ENCODE measurements around the gene NUBP2.

Gene NUBP2, protein sequence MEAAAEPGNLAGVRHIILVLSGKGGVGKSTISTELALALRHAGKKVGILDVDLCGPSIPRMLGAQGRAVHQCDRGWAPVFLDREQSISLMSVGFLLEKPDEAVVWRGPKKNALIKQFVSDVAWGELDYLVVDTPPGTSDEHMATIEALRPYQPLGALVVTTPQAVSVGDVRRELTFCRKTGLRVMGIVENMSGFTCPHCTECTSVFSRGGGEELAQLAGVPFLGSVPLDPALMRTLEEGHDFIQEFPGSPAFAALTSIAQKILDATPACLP

DNA sequence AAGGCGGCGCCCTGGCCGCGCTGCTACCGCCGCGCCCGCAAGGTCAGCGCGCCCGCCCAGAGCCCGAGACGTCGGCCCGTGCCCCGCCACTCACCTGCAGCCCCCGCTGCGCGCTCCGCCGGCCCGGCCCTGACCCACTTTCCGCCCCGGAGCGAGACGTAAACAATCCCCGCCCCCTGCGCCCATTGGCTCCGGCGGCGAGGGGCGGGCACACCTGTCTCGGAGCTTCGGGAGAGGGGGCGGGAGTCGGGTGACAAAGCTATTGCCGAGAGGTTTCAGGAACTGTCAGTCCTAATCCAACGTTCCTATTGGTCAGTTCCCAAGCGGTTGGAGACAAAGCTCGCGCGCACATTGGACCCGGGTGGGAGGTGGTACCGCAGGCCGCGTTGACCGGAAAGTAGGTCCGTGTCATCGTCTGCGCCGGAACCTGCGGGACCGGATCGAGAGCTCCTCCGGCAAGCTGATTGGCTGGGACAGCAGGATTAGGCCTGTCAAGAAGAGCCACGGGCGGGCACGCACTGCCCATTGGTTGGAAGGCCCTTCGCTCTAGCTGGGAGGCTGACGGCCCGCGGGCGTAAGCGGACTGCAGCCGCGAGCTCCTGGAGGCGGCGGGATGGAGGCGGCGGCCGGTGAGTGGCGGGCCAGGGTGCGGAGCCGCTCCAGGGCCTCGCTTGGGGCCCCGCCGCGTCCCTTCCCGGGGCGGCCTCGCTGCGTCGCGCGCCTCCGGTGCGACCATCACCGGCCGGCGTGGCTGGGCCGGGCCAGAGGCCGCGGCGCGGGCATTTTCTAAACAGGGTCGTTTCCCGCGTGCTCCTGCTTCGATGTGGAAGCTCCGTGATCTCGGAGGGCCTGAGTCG lies at the start of gene NUBP2, which contains the start of gene SPSB3:
Gene NUBP2 (plus strand): TSS at position 553 of the 857 bp plus-strand sequence. CDS start 61 bp downstream, at position 614.
Gene SPSB3 (minus strand): TSS at position 164 of the 857 bp plus-strand sequence. CDS start 1,088 bp downstream, outside the sequence.
- peak; percentile 100 for DNase-seq

DNA sequence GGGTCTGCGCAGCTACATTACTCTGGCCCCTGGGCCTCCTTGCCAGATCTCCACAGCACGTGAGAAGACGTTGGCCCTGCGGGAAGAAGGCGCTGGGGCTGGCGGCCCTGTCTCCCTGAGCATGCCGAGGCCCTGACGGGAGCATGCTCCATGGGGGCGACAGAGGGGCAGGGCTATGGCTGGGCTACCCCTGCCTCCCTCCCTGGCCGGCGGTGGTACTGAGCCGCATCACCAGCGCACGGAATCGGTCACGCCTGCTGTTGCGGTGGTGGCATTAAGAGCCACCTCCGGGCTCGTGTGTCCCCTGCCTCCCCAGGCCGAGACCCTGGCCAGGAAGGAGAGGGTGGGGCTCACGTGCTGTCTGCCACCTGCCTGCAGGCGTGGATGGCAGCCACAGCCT lies 48.6 kb upstream of the NUBP2 start:
- DNase-seq = no peak

DNA sequence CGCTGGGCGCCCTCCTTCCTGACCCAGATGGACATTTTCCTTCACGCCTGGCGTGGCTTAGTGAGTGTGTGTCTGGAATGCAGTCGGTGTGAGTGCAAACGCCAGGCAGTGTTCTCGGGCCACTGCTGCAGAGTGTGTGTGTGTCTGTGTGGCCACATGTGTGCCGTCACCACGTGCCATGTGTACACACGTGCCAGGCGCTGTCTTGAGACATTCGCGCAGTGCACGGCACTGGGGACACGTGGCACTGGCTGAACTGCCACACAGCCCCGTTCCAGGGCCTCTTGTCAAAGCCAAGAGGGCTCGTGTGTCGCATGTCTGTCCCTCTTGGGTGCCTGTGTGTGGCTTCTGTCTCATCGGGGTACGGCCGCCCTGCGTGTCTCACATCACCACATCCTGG lies 47.9 kb upstream of the NUBP2 start:
- DNase-seq = no peak

DNA sequence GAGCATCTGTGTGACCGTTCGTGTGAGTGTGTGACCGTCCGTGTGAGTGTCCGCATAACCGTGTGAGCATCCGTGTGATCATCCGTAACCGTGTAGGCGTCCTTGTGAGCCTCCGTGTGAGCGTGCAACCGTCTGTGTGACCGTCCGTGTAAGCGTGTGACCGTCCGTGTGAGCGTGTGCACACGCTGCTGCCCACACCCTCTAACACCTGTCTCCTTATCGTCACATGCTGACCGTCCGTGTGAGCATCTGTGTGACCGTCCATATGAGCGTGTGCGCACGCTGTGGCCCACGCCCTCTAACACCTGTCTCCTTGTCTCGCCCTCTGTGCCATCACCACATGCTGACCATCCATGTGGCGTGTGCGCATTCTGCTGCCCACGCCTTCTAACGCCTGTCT lies 42.5 kb upstream of the NUBP2 start:
- no peak for DNase-seq

DNA sequence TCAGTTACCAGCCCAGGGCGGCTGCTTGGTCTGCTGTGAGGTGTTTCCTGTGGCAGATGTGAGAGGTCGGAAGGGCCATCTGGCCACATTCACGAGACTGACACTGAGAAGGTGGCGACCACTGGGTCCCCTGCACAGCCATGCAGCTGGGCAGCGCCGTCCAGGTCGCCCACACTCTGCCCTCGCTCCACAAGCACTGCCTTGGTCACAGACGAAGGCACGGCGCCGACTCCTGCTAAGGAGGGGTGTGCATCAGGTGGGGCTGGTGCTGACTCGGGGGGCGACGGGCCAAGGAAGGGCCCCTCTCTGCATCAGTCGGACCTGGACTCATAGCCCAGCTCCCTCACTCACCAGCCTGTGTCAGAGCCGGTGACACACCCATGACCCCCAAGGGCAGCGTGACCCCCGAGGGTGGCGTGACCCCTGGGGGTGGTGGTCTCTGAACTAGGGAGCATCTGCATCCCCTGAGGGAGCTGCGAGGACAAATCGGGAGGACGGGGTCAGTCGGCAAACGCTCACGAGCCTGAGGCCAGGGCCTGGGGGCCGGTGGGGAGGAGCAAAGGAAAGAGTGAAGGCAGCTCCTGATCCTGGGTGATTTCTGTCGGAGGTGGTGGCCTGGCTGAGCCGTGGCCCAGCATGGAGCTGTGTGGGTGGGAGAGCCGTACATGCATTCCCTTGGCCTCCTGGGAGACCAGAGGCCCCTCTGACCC lies 41.8 kb upstream of the NUBP2 start:
- DNase-seq = no peak

DNA sequence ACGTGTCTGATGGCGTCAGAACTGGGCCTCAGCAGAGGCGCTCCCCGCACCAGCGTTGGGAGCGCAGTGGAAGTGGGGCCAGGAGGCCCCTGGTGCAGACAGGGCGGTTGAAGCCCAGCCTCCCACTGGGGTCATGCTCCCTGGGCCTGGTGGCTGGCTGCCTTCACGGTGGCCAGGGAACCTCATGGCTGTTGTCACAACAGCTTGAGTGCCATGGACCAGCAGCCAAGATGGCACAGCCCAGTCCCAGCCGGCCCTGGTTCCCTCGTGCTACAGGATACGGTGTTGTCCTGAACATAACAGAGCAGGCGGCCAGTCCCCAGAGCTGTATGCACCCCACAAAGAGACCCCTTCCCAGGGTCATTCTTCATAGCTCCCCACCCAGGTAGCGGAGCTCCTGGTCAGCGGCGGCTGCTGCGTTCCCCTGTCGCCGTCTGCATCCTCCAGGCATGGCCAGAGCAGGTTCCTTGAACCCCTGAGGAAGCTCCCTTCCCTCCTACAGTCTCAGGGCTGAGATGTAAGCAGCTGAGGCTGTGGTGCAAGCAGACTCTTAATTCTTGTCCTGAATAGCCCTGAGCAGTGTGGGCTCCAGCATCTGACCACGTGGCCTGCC lies 41.1 kb upstream of the NUBP2 start:
- DNase-seq = no peak

DNA sequence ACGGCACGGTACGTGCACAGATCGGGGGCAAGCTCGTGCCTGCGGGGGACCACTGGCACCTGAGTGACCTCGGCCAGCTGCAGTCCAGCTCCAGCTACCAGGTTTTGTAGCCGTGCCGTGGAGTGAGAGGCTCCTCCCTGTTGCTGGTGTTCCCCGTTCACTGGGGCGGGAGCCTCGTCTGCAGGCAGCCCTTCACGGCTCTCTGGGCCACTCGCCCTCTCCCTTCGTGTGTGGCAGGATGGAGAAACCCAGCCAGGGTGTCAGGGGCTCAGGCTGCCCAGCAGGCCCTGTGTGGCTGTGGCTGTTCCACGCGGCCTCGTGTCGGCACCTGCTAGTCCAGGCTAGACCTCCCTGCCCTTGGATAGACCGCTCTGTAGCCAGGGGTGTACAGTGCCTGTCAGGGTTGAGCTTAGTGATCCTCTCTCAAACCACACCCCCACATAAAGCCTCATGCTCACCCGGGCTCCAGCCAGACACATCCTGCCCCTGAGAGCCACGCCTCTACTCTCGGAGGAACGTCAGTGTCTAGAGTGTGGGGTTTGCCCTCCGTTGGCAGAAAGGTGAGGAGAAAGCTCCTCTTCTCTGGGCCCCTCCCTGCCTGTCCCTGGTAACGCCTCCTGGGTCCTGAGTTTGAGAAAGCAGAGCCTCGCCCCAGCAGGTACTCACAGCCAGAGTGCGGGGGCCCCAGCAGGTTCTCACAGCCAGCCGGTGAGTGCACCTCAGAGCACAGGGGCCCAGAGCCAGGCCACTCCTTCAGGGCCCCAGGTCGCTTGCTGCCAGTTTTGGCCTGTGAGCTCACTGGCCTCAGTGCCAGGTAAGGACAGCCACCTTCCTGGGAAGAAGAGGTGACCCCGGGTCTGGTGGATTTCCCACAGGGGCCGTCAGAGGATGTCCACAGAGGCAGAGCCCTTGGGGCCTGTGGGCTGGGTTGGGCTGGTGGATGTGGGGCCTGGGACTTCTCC lies 39.1 kb upstream of the NUBP2 start:
- DNase-seq = no peak

DNA sequence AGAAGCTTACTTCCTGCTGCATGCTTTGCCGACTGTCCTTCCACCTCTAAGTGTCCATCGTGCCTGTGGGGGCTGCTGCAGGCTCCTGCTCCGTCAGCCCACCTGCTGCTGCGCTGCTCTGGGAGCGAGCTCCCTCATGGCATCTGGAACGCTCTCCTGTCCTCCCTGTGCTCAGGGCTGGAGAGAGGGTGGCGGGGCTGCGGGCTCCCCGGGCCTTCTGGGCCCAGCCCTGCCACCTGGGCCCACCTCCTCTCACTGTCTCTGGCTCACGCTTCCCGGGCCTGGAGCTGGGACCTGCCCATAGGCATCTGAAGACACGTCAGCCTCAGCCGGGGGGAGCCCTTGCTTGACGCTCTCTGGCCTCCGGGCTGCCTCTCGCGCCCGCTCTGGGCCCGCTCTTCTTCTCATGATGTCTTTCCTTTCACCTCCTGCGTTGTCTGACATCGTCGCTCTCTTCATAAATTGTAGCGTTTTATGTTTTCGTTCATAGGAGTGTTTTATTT lies 38.4 kb upstream of the NUBP2 start:
- DNase-seq = no peak

DNA sequence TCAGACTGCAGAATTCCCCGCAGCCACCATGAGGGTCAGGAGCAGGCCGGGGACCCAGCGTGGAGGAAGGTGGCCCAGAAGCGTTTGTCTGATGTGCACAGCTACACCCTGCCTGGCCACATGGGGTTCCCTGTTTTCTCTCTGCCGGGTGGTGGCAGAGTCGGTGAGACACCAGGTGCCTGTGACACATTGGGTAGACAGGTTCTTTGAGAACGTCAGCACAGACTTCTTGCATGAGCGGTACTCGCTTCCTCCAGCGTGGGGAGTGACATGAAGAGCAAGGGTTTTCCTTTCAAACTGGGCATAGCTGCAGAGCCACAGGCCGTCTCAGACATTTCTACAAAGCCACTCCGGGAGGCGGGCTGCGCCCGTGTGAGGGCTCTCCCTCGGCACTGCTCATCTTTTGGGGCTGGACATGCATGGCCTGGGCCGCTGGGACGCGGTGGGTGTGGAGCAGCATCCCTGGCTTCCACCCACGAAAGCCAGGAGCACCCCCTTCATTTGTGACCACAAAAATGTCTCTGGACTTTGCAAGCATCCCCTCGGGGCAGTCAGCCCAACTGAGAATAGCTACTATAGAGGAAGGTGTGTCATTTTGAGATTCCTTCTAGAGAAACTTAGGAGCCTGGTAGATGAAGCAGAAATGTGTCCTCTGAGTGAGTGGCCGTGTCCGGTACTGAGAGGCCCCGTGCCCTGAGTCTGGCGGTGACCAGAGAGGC lies 37.4 kb upstream of the NUBP2 start:
- no peak for DNase-seq

DNA sequence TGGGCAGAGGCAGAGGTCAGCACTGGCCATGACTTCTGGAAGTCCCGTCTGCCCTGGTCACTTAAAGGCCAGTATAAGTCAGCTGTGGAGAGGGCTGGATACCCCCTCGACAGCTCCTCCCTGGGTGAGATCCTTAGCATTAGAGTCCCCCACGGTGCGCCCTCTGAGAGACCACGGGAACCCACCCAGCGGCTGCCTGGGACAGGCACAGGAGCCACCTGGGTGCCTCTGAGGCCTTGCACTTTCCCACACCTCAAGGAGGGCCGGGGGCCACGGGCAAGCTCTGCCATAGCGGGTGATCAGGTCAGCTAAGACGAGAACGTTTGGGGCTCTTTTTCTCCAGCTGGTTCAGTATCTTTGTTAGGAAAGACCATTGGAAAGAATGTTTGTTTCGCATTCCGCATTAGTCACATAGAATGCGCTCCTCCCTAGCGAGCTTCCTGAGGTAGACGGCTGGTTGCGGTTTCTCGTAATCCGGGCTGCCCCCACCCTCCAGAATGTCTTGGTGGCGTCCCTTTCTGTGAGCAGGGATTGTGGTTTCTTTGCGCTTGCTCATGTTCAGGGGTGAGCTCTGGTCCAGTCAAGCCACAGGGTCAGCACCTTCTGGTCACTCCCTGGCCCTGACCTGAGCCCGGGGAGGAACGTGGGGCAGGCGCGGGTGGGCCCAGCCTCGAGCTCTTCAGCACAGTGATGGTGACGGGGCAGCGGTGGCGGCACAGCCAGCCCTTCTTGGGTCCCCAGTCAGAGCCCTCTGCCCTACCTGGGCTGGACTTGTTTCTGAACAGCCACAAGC lies 36.7 kb upstream of the NUBP2 start:
- DNase-seq = no peak

DNA sequence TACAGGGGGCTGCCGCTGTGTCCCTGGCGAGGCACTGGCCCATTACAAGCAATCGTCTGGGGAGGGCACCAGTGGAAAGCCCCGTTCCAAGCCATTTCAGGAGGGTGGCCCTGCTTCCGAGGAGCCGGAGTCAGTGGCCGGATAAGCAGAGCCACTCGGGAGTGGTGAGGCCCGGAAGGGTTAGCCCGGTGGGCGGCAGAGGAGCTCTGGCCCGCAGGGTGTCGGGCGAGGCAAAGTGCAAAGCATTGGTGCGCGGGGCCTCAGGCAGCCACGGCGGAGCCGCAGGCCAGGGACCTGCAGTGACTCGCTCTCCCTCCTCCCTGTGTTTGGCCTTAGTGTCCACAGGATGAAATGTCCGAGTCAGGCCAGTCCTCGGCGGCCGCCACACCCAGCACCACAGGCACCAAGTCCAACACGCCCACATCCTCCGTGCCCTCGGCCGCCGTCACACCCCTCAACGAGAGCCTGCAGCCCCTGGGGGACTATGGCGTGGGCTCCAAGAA lies 36.0 kb upstream of the NUBP2 start:
- DNase-seq = no peak

DNA sequence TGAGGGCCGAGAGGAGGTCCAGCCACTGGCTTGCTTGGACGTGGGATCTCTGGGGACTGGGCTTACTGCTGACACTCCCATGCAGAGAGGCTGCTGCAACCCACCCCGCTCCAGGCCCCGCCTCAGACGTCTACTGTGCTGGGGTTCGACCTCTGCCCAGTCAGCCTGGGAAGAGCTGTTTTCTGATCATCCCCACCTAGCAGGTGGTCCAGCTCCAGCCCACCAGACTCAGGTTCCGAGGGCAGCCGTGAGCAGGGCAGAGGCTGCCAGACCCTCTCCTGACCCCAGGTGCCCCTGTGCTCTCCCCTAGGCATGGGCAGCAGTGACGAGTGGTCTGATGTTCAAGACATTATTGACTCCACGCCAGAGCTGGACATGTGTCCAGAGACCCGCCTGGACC lies 34.8 kb upstream of the NUBP2 start:
- DNase-seq = no peak

DNA sequence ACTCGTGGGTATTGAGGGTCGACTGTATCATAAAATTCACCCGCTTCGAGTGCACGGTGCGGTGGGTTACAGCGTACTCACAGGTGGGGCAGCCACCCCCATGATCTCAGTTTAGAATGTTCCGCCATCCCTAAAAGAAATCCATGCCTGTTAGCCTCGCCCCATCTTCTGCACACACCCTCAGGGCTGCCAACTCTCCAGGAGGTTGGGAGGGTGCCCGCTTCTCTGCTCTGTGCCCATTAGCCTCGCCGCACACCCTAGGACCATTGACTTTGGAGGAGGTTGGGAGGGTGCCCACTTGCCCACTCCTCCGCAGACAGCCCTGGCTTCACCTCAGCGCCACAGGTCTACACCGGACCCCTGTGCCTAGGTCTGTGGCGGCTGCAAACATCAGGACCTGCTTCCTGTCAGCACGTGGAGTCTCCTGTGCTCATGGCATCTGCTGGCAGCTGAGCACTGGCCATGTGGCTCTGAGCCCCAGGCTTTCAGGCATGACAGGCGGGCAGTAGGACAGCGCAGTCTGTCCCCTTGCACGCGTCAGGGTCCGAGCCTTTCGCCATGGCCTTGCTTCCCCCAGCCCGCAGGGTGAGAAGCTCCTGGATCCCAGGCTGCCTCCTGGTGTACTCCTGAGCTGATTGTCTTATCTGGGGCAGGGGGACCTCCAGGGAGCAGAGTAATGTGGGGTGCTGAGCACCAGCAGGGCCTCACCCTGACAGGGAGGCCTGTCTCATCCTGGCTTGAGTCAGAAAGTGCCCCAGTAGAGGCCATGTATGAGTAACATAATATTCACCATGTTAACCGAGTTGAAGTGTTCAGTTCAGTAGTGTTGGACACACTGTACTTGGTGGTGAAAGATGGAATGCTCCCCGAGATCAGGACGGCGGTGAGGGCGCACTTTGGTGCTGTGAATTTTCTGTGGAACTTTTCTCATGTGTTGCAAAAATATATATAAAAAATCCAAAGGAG lies 33.3 kb upstream of the NUBP2 start:
- DNase-seq = no peak

DNA sequence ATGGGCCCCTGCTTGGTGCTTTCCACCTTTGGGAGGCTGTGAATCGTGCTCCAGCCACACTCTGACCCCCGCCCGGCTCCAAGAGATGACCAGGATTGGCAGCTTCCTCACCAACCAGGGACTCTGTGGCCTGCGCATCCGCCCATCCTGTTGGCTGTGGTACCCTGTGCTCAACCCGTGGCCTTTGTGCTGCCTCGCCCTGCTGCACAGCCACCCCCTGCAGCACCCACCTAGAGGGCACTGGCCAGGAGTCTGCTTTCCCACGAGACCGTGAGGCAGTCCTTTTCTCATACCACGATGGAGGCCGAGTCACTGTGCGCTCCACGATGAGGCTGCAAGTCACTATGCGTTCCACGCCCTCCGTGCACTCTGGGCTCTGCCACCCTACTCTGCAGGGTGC lies 30.8 kb upstream of the NUBP2 start:
- no peak for DNase-seq

DNA sequence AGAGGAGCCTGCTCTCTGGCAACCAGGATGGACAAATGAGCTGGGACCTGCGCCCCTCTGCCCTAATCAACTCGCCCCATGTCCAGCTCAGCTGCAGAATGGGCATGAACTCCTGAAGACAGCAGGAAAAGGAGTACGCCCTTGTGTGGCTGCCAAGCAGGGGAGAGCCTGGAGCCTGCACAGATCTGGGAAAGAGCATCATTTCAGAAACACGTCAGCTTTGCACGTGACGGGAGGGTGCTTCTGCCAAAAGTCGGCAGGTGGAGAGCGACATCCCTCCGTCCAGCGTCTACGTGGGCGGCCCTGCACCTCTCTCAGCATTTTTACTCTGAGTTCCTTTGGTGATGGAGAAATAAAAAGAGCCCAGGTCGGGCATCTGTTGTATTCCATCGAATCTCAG lies 29.9 kb upstream of the NUBP2 start:
- DNase-seq = no peak

DNA sequence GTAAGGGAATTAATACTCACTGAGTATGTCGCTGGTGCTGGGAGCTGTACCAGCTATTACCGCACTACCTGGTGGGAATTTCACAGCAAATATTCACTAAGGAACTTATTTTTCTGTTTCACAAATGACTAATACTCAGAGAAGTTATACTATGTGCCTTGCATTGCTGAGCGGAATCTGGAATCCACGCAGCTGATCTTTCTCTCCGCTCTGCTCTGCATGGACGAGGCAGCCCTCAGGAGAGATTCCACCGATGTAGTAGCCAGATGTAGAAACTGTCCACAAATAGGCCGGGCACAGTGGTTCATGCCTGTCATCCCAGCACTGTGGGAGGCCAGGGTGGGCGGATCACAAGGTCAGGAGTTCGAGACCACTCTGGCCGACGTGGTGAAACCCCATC lies 28.6 kb upstream of the NUBP2 start:
- no peak for DNase-seq

DNA sequence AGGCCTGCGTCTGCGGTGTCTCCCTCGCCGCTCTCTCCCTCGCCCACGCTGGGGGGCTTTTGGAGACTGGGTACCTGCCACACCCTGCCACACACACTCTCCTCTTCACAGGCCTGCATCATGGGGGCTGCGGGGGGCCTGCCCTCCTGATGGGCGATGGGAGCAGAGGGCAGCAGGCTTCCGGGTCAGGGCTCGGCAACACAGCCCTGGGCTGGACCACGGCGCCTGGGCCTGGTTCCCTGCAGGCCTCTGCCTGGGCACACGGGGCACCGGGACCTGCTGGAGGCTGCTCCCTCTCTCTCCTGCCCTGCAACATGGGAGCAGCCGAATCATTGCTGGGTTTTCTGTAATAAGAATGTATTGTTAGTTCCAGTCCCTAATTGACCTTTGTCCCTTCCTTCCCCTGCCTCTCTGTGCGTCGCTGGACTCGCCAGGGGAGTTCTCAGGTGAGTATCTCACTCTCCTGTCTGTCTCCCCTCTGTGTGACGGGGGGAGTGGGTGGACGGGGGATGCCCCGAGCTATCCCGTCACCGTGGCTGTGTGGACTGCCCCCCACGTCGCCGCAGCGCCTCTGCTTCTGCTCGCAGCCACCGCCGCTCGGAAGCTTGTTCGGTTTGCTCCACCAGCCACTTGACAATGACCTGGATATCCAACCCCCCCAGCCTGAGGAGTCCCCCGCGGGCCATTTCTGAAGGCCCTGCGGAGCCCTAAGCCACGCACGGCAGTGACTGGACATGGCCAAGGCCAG lies 24.9 kb upstream of the NUBP2 start:
- no peak for DNase-seq

DNA sequence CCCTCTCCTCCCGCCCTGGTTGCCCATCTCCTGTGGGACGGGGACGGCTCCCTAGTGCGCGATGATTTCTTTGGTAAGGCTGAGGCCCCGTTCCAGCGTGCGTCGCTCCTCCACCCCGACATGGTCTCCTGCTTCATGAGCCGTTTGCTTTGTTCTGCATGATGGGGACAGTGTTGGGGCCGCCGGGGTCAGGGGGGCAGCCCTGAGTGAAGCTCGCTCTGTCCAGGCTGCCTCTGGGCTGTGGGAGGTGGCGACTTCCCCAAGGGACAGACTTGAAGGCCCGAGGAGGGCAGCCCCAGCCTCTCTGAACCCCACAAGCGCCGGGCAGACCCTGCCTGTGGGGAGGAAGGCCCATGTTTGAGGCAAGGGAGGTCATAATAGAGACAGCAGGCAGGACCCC lies 23.8 kb upstream of the NUBP2 start:
- DNase-seq = no peak
